ENCODE measurements around the gene PDE4D. TPM values are rescaled to one million over a fixed set of nuclear protein-coding genes. Genes with fewer than 3 reads are reported as not detected.
"Not testable (repeated sequence)": the region's sequence is repeated elsewhere in the genome, so short reads cannot be mapped to it uniquely, and the experiment has no call there.

Gene PDE4D
- total RNA-seq, 1 donor from 2014 or later: 7.3 TPM

DNA sequence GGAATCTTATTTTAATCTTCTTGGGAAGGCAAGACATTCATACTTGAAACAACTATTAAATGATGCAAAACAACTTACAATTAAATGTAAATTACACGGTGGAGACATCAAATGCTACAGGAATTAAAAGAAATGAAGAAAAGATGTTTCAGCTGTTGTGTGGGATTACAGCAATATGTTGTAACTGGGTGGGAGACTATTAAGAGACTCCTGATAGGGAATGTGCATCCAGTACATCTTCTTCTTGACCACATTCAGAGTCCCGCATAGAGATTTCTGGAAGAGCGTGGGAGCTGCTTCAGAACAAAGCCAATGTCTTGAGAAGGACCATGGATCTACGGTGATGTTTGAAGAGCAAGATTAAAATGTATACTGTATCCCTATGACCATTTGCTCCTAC lies 199.1 kb downstream of the PDE4D start:
- no peak for ATAC-seq

DNA sequence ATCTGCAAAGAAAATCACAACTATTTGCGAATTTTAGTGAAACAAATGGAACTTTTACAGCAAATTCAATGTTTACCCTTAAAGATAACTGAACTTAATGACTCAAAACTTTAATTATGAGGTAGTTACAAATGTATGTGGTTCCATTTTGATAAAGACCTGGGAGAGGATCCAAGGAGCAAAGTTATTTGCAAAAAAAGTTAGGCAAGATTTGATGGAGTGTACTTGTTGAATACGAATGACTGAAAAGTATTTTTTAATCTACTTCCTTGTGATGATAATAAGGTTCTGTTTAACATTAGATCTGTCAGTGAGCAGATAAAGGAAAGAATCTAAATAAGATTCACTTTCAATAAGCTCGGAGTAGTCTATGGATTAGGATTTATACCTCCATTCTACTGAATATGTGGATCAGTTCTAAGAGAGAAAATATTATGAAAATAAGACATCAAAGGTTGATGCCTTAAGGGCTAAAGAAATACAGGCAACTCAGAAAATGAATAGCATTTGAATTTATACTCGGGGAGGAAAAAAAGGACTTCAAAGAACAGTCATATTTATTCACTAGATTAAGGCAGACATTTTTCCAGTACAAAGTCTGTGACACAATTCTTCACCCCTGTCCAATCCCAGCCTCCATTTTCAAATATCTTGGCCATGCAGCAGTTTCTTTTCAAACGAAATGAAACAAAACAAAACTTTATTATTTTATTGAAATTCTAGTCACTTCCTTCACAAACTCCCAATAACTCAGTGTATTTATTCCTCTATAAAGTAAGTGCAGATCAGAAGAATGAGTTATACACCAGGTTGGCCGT lies 199.8 kb downstream of the PDE4D start:
- ATAC-seq: no peak

DNA sequence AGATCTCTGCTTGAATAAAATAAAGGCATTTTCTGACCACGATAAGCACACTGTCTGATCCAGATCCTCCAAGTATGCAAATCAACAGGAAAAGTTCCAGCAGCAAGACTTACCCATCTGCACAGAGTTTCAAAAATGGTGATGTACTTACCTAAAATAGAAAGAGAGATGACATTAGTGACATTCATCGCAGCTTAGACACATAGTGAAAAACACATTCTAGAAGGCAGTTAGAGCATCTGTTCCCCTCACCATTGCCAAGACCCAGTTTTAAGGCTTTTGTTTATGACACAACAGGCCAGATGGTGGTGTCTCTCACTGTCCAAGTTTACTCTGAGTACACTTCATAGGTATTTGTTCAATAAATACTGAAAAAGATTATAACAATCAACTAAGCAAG lies 207.7 kb downstream of the PDE4D start:
- no peak for ATAC-seq

DNA sequence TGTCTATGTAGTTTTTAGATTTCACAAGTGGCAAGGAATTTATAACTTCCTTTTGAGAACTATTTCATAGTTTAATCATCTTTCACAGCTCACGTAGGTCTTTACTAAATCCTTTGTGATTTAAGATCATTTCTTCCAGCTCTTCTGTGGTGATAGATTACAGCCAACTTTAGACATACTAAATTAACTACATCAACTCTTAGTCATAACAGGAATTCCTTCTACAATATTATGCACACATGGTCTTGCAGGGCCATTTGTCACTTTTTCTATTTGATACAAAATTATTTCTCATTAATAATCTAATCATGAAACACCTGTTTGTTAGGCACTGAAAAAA lies 208.4 kb downstream of the PDE4D start:
- no peak for ATAC-seq

DNA sequence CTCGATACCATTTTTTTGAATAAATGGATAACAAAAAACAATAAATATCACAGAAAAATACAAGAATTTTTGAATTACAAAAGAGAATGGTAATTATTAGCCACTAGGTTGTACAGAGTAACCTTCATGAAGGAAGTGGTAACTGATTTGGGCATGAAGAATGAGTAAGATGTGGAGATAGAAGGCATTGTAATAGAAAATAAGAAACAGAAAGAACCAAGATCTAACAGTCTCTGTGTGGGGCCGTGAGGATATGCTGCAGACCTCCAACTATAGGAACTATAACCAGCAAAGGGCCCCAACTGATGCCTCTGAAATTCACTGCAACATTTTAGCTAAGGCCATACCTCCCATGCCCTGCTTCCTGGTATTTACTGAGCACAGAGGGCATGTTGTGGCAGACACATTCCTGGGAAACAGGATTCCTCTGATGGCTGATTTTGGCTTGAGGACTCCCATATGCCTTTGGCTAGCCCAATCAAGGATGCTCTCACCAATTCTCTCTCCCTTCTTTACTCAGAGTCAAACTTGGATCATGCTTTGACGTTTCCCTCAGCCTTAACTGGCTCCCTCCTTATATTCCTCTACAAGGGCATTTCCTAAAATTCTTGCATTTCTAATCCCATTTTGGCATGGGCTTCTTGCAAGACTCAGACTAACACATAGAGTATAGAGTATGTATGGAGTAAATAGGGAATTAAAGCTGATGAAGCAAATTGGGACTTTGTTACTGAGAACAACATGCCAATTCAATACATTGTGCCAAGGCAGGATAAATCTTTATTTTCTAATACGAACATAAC lies 208.9 kb downstream of the PDE4D start:
- ATAC-seq: no peak

DNA sequence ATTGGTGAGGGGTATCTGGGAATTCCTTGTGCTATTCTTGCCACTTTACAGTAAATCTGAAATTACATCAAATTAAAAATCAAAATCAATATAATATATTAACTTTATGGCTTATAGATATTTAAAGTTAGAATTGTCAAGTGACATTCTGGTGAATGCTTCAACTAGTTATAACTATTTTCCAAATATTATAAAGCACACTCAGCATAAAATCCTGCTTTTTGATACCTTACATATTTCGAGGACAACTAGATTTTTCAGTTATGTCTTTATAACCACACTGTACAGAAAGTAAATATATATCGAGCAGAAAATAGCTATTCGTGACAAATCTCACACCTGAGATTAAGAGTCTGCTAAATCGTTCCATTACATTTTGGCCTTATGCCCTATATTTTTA lies 210.2 kb downstream of the PDE4D start:
- no peak for ATAC-seq

DNA sequence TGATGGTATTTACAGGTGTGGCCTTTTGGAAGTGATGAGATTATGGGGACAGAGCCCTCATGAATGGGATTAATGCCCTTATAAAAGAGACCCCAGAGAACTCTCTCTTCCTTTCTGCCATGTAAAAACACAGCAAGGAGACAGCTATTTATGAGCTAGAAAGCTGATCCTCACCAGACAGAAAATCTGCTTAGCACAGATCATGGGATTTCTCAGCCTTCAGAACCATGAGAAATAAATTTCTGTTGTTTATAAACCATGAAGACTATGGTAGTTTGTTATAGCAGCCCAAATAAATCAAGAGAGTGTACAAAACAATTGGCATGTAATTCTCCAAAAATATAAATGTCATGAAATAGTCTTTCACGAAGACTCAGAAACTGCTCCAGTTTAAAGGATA lies 211.0 kb downstream of the PDE4D start:
- no peak for ATAC-seq

DNA sequence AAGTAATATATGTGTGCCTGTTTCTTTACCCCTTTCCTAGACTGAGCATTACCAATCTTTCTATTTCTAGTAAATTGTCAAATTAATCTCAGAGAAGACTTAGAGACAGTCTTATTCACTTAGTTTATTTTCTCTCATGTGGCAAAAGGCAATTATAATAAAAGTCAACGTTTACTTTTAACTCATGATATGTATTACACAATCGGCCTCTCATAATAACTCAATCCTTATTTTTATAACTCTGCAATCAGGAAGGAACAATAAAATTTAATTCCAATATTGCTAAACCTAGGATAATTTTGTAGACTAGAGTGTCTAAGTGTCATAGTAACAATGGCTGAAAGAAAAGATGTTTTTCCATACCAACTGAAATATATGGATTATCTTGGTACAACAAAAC lies 214.6 kb downstream of the PDE4D start:
- no peak for ATAC-seq

DNA sequence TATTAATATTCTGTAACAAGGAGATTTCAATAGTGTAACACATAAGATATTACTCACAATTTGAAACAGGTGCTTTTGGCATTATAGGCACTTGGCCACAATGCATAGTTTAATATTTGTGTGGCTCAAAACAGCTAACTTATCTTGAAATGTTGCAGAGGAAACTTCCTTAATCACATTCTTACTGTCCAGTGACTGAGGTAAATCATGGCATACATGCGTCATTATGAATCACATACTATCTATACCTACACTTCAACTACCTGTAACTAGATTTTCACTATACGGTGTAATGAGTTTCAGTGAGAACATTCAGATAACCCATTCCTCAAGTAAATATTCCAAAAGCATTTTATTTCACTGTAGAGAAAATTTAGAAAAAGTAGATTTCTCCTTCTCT lies 218.8 kb downstream of the PDE4D start:
- ATAC-seq: no peak

DNA sequence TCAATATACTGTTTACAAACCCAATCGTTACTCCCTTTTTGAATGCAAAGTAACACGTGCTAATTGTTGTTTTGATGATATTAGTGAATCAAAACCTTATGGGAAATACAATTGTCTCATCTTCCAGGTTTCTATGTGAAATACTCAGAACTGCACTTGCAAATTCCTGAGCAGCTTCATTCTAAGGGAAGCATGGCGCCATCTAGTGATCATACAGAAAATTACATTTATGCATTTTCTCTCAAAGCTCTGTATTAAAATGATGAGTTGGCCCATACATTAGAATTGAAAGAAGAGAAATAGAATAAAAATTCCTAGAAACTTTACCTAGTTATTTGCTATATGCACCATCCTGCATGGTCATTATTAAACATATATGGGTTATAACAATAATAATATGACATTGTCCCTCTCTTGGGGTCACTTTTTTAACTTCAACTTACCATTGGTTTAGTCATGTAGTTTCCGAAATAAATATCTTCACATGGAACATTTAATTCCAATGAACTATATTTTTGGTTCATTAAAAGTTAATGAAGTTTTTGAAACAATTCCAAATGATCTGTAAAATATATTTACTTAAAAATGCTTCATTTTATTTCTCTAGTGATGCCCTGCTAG lies 220.0 kb downstream of the PDE4D start:
- ATAC-seq: peak; percentile 38

DNA sequence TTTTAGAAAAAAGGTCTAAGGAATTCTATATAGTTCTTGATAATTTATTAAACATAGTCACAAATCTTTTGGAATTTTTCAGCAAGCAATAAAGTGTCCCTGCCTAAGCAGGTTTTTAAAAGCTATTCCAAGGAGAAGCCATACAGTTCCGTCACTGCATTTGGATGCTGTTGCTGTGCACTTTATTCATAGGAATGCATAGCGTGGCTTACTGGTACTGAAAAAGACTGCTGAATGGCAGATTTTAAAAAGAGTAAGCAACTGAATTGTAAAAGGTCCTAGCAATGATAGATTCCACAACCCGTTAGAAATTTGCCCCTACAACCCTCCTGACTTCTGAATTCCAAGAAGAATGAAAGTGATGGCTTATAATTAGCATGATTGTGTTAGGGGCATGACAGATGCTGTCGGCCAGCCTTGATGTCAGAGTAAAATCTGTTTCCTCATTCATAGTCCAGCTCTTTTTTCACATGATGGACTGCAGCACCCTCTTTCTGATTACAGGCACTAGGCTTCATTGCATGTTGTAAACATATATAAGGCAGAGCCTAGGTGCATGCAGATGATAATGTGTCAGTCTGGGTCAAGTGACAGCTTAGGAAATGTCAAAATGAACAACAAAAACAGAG lies 227.0 kb downstream of the PDE4D start:
- no peak for ATAC-seq

DNA sequence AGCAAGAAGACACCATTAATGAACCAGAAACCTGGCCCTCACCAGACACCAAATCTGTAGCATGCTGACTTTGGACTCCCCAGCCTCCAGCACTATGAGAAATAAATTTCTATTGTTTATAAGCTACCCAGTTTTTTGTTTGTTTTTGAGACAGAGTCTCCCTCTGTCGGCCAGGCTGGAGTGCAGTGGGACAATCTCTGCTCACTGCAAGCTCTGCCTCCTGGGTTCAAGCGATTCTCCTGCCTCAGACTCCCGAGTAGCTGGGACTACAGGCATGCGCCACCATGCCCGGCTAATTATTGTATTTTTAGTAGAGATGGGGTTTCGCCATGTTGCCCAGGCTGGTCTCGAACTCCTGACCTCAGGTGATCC lies 227.7 kb downstream of the PDE4D start:
- ATAC-seq: not testable (repeated sequence)

DNA sequence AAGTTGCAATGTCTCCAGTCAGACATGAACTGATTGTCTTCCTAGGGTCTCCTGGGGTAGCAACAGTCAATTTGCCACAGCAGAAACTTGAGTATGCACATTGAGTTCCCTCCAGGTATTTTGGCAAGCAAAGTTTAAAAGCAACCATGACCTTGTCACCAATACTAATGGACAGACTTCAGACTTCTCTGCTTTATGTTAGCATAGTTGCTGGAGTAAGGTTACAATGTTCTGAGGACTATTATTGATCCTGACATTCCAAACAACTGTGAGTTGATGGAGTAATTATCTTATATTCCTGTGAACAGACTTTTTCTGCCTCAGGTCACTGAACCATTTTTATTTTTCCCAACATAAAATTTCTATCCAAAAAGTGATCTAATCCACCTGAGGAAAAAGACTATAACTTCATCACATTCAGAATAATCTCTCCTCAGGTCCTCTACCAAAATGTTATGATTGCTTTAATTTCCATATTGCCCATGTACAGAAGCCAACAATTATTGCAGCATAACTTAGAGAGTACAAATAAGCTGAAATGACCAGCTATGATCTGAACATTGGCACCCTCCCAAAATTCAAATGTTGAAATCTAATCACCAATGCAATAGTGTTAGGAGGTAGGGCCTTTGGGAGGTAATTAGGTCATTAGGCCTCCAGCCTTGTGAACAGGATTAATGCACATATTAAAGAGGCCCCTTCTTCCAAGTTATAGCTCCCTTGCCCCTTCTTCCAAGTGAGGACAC lies 228.3 kb downstream of the PDE4D start:
- ATAC-seq: peak; percentile 13

DNA sequence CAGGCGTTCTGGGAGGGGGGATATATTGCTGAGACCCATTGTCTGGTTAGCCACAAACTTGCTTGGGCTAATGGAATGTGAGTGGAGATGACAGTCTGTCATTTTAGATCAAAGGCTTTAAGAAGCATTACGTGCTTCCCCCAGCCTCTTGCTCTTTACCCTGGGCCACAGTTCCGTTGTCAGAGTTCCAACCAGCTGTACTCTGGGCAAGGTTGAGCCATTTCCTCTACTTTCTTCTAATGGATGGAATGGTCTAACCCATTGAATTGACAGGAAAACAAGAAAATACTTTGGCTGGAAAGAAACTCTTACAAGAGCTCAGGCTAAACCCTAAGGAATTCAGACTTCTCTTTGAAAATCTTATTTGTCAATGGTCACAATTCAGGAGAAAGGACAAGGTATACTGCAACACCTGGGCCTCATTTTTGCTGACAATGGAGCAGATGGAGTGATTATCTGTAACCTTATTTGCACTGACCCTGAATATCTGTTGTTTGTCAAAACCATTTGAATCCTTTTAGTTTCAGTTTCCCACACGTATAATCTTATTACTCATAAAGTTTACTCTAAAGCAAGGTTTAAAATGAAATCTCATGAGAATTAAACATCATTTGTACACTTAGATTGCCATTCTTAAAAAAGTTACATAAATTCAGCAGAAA lies 231.4 kb downstream of the PDE4D start:
- peak; percentile 38 for ATAC-seq

DNA sequence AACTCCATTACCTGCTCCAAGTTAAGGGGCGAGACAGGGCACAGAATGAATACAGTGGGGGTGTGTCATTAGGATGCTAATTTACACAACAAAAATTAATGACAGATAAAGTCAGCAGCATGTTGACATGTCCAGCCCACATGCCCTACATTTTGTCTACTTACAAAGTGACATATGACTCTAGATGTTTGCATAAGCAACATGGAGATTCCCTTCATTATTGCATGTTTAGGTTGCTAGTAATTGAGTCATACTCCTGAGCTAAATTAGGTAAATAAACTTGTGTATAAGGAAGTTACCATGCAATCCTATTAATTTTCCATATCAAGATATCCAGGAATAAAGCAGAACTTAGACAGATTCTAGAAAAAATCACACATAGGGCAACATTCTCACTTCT lies 232.2 kb downstream of the PDE4D start:
- peak; percentile 64 for ATAC-seq

DNA sequence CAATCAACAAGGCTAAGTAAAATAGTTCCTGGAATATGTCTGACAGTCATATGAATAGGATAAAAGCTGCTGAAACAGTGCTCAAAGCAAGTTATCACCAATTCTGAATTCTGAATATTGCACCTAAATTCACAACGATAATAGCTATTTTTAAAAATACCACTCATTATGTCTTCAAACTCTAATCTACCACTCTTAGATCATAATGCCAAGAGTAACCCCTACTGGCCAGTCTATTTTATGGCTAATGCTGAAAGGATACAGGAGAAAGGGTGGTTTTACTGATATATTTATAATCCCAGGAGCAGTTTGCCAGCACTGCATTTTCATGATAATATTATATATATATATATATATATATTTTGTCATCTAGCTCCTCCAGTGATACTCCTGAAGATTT lies 232.8 kb downstream of the PDE4D start:
- ATAC-seq: no peak

DNA sequence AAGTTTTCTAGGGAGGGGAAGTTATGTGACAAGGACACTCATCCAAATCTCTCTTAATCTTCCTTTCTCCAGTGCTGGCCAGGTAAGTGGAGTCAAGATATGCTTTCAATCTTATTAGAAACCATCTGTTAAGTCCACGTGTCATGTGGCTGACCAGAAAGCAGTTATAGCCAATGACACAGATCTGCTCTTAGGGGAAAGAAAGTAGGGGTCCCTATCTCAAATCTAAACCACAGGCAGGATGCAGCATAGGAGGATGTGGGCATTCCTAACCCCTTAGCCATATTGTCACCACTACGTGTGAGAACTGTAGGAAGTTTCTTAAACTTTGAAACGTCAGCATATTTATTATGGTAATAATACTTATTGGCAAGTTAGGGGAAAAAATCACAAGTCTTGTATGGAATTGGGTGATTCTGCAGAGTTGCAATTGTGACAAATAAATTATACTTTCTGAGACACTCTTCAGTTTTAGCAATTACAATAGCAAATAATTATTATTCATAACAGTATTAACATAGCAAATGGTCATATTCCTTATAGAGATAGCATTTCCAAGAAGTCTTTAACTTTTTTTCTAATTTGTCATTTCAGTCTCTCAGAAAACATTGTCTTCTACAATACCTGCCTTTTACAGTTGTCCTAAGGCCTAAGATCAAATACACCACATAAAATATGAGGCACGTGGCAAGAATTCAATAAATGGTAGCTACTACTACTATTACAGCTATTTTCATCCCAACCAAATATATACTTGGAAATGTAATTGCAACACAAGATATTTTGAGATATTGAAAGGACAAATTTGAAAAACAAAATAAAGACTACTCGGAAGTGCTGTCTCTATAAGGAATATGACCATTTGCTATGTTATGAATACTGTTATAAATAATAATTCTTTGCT lies 236.9 kb downstream of the PDE4D start:
- no peak for ATAC-seq

DNA sequence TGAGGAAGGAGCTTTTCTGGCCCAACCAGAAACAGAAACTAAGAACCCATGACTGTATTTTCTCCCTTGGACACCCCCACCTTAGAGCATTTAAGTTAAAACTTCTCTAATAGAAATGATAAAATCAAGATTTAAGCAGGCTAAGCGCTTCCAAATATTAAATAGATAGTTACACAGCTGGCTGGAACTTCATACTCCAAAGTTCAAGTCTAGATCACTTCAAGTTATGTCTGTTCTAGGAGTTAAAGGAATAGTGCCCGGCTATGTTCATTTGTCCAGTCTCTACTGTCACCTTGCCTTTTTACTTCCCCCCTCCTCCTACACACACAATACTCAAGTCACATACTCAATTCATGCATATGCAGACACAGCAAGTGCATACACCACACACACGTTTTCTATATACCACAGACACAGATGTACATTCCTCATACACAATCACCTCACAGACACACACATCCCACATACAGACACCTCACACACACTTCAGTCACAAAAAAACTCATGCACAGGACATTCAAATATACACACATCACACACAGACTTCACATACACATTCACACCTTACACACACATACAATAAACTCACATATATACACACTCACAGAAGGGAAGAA lies 237.7 kb downstream of the PDE4D start:
- ATAC-seq: no peak

DNA sequence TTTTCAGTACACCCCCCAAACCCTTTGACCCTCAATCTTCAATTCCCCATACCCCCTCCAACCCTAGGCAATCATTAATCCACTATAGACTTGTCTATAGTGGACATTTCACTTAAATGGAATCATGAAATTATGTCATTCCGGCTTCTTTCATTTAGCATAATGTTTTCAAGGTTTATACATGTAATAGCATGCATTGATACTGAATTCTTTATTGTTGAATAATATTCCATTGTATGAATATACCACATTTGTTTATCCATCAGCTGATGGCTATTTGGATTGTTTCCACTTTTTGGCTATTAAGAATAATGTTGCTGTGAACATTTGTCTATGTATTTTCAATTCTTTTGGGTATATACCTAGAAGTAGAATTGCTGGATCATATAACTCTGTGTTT lies 238.8 kb downstream of the PDE4D start:
- no peak for ATAC-seq

DNA sequence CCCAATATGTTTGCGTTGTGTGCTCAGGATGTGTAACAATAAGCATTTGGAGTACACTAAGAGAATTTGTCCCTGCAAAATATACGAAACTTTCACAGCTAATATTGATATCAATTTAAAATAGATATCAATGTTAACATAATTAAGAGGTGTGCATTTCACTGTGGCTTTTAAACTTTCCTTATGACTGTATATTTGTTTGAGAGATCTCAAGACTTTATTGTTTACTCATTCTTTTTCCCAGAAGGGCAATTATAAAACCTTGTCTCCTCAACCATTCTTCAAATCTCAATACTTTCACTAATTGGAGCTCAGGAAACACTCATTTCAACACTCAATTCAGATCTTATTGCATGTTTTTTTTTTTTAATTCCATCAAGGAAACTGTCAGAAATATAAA lies 241.1 kb downstream of the PDE4D start:
- ATAC-seq: no peak
